Calu3 (cell line): ENCODE data around the gene TFF3. TPM values are rescaled to one million over a fixed set of nuclear protein-coding genes. Genes with fewer than 3 reads are reported as not detected.

Source experiments
- BruUV-seq: library from RNA; stranded (reverse); fragments of 400-500 nt; replicated peaks from 2 replicates; lab custom pipeline; 2021; lab: Mats Ljungman, UMichigan
- CTCF ChIA-PET: fragments of 300-600 bp; sonication (Branson Sonifier 250); formaldehyde crosslinking; loops from one replicate; lab custom pipeline; 2022; ENCODE audit warnings: antibody characterized with exemption; lab: Charles Lee
- DNase-seq: peaks from one replicate; pipeline ENCODE4 v3.0.0; 2022
- H3K27ac Mint-ChIP-seq: one replicate; pipeline ENCODE4 v1.8.0; 2022; ENCODE audit warnings: mixed read lengths; ENCODE audit not compliant: unreplicated experiment
- H3K27me3 Mint-ChIP-seq: one replicate; pipeline ENCODE4 v1.8.0; 2022; ENCODE audit warnings: mixed read lengths; ENCODE audit not compliant: unreplicated experiment
- H3K36me3 Mint-ChIP-seq: one replicate; pipeline ENCODE4 v1.8.0; 2022; ENCODE audit warnings: mild to moderate bottlenecking, moderate library complexity, mixed read lengths; ENCODE audit not compliant: insufficient read depth, unreplicated experiment
- H3K4me1 Mint-ChIP-seq: one replicate; pipeline ENCODE4 v1.8.0; 2022; ENCODE audit warnings: mild to moderate bottlenecking, low read depth, mixed read lengths; ENCODE audit not compliant: unreplicated experiment
- H3K4me3 Mint-ChIP-seq: one replicate; pipeline ENCODE4 v1.8.0; 2022; ENCODE audit warnings: mild to moderate bottlenecking, low read depth, moderate library complexity, mixed read lengths; ENCODE audit not compliant: unreplicated experiment
- H3K9me3 Mint-ChIP-seq: one replicate; pipeline ENCODE4 v1.8.0; 2022; ENCODE audit warnings: low read depth, mixed read lengths; ENCODE audit not compliant: unreplicated experiment
- intact Hi-C: fragments of 100-400 bp; cut with micrococcal nuclease; formaldehyde crosslinking; loops from one replicate; pipeline ENCODE4 v1.10.0; 2022; ENCODE audit not compliant: unreplicated experiment
- total RNA-seq: library from RNA; stranded (reverse); gene quantifications from 2 replicates; pipeline ENCODE4 v1.2.3, GENCODE V29; 2022
- TF ChIP-seq, protein P1 (sequence below): fragments of 200-600 bp; IDR thresholded peaks from one replicate; pipeline ENCODE4 v1.8.0; 2022; ENCODE audit warnings: antibody characterized with exemption; ENCODE audit not compliant: unreplicated experiment

The TFF3 gene
- total RNA-seq, 1 experiment from 2014 or later: not detected

DNA sequence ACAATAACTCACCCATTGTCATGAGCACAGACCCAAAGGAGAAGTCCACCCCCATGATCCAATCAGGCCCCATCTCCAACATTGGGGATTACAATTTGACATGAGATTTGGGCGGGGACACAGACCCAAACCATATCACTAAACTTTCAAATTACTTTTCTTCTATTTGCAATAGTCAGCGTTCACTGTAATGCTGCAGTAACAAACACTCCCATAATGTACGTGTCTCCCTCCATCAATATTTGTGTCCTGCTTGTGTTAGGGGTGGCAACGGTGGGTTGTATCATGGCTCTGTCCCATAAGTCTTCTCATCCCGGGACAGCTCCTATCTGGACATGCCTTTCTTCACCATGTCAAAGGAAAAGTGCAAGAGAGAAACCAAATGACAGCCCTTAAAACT lies 26.2 kb downstream of the TFF3 start:
- Mint-ChIP-seq H3K9me3 (no peaks in the 10 kb centered on the region), H3K27me3 (peaks cover 17% of the 10 kb centered on the region), H3K36me3 (no peaks in the 10 kb centered on the region), H3K4me3 (no peak overlapping the region), H3K27ac (no peak overlapping the region), H3K4me1 (no peaks in the 10 kb centered on the region)
- TF ChIP-seq, protein P1, sequence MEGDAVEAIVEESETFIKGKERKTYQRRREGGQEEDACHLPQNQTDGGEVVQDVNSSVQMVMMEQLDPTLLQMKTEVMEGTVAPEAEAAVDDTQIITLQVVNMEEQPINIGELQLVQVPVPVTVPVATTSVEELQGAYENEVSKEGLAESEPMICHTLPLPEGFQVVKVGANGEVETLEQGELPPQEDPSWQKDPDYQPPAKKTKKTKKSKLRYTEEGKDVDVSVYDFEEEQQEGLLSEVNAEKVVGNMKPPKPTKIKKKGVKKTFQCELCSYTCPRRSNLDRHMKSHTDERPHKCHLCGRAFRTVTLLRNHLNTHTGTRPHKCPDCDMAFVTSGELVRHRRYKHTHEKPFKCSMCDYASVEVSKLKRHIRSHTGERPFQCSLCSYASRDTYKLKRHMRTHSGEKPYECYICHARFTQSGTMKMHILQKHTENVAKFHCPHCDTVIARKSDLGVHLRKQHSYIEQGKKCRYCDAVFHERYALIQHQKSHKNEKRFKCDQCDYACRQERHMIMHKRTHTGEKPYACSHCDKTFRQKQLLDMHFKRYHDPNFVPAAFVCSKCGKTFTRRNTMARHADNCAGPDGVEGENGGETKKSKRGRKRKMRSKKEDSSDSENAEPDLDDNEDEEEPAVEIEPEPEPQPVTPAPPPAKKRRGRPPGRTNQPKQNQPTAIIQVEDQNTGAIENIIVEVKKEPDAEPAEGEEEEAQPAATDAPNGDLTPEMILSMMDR: no peak
- no peak for DNase-seq
- intact Hi-C loops: no loop called here
- no TSS peak for BruUV-seq
- CTCF ChIA-PET: interaction anchor here (0.7 kb wide), 1 partner anchor 56 kb away, joined by 3 read pairs; no protein-coding TSS in a partner anchor

DNA sequence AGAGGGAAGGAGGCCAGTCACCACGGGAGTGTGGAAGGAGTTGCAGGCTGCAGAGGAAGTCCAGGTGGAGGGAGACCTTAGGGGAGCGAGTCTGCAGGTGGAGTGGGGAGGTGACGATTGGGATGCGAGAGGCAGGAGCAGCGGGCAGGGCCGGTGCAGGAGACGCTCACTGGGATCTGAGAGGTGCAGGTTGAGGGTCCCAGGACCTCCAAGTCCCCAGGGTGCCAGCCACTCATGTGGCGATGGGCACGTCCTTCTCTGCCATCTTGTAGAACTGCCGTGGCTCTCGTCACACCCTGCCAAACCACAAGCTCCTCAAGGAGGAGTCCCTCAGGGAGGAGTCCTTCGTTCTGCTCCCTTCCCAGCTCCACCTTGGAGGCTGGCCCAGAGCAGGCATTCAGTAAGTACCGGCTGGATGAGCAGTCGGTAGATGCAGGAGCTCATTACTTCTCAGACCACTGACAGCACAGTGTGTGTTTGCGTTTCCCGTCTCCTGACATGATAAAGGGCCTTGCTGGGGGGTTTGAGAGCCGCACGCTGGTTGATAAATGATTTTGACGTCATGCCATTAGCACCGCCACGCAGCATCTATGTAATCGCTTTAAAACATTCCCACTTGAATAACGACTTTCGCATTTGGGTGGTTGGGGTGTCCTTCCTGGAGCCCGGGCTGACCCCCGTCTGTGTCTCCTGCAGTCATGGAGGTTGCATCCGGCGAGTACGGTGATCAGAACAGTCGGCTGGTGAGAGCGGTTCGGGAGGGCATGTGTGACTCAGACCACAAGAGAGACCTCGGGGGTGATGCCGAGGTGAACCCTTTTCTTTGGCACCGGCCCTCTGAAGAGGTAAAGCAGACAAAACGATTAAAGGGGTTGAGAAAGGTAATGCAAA lies 27.8 kb downstream of the TFF3 start:
- no TSS peak for BruUV-seq
- Mint-ChIP-seq H3K4me3 (no peak overlapping the region), H3K9me3 (no peaks in the 10 kb centered on the region), H3K27me3 (peaks cover 19% of the 10 kb centered on the region), H3K4me1 (no peaks in the 10 kb centered on the region), H3K27ac (no peak overlapping the region), H3K36me3 (no peaks in the 10 kb centered on the region)
- CTCF ChIA-PET: interaction anchor here (0.6 kb wide), 1 partner anchor 22 kb away, joined by 4 read pairs; no protein-coding TSS in a partner anchor
- TF ChIP-seq, protein P1: no peak
- intact Hi-C loops: no loop called here
- DNase-seq: no peak

DNA sequence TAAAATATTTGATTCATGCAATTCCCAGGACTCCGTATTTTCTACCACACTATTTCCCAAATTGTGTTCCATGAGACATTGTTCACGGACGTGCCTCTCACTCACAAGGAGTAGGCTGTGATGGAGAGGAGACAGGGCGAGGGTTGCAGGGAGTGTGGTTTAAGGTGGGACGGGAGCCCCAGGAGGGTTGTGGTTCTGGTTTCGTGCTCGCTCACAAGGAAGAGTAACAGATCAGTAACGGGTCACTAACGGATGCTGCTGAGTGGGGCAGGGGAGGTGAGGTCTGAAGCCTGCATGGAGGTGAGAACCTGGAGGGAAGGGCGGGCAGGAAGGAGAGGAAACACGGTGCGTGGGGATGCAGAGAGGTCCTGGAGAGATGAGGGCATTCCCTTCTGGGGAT lies 28.8 kb downstream of the TFF3 start:
- intact Hi-C loops: no loop called here
- H3K4me3 Mint-ChIP-seq: no peak overlapping the region
- no peak for DNase-seq
- peak overlapping the region; percentile 15 for H3K27ac Mint-ChIP-seq
- CTCF ChIA-PET: no interaction called here
- peaks cover 29% of the 10 kb centered on the region for H3K27me3 Mint-ChIP-seq
- H3K36me3 Mint-ChIP-seq: no peaks in the 10 kb centered on the region
- no peaks in the 10 kb centered on the region for H3K4me1 Mint-ChIP-seq
- no TSS peak for BruUV-seq
- TF ChIP-seq, protein P1: no peak
- no peaks in the 10 kb centered on the region for H3K9me3 Mint-ChIP-seq

DNA sequence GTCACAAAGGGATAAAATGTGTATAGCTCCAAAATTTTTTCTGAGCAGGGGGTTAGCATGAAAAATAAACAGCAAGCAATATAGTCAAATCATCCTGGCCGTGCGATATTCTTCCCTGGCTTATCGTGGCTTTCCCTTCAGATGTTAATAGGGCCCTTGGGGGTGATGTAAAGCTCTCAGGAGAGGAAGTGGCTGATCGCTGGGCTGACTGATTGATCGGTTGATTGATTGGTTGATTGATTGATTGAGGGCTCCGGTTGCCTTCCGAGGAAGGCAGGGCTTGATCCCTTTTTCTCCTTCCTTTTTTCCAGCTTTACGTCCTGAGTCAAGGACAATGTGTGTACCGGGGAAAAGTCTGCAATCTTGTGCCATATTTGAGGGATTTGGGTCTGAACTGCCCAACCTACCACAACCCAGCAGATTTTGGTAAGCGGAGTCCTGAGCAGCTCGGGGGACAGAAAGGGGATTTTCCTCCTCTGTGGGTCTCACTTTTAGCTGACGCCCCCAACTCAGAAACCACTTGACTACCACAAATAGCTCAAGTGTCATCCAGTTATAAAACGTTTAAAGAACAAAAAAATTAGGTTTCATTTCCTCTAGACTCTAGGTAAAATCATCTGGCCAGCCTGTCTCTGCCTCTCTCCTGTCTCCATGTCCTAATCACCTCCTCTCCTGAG lies 29.5 kb downstream of the TFF3 start:
- Mint-ChIP-seq H3K9me3 (no peaks in the 10 kb centered on the region), H3K4me1 (no peaks in the 10 kb centered on the region), H3K36me3 (no peaks in the 10 kb centered on the region), H3K27ac (no peak overlapping the region), H3K4me3 (no peak overlapping the region), H3K27me3 (peaks cover 34% of the 10 kb centered on the region)
- DNase-seq: no peak
- intact Hi-C loops: no loop called here
- CTCF ChIA-PET: no interaction called here
- TF ChIP-seq, protein P1: no peak
- no TSS peak for BruUV-seq
